ENCODE data around the gene KLHL12. TPM values are rescaled to one million over a fixed set of nuclear protein-coding genes. Genes with fewer than 3 reads are reported as not detected.

The KLHL12 gene
- total RNA-seq, 2 experiments from 2014 or later: 27.8 to 31.7 TPM

GRCh38 chr1:202854787-202855186 lies 72.2 kb downstream of the KLHL12 start:
- Mint-ChIP-seq H3K27me3 (ENCODE audit: low read depth) (peaks cover 7% of the 10 kb centered on the region), H3K36me3 (ENCODE audit: low read depth) (no peaks in the 10 kb centered on the region), H3K4me1 (ENCODE audit: low read depth) (peaks cover 7% of the 10 kb centered on the region), H3K27ac (no peak overlapping the region), H3K4me3 (no peak overlapping the region), H3K9me3 (ENCODE audit: insufficient read depth) (no peaks in the 10 kb centered on the region)
- ChIA-PET CTCF (interaction anchor here (0.9 to 3.8 kb wide), 3 partner anchors 8 to 145 kb away, joined by 3 to 26 read pairs (median 3); no protein-coding TSS in a partner anchor), POLR2A (no interaction called here)
- ATAC-seq (no peak), DNase-seq (no peak)

DNA sequence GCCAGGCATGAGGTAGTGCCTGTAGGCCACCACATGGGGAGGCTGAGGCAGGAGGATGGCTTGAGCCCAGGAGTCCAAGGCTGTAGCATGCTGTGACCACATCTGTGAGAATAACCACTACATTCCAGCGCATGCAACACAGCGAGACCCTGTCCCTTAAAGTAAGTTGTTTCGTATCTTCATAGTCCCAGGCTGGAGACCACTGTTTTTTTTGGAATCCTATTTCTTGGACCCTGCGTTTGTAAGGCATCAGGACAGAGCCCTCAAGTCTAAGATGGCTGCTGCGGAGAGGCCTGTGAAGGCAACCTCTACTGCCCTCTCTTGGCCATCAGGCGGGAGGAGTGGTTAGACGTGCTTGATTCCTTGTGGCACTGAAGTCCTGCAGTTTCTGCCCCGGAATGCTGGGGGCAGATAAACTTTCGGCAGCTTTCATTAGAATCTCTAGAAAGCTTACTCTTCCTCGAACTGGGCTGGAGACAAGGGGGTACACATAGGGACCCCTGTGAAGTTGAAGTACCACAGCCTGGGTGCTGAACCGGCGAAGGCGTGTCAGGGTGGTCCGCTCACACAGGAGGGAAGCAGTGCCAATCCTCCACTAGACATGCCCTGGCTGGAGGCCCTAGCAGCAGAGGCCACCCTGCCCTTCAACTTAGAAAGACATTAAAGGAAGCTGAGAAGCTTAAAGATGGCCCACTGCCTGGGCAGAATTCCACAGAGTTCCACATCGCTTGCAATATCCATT lies 74.7 kb downstream of the KLHL12 start:
- CTCF ChIA-PET: interaction anchor here (0.8 to 3.8 kb wide), 9 partner anchors 10 to 148 kb away, joined by 3 to 26 read pairs (median 4); no protein-coding TSS in a partner anchor
- peak; percentile 89 for ATAC-seq
- Mint-ChIP-seq H3K4me1 (ENCODE audit: low read depth) (peaks cover 13% of the 10 kb centered on the region), H3K27me3 (ENCODE audit: low read depth) (no peaks in the 10 kb centered on the region), H3K36me3 (ENCODE audit: low read depth) (no peaks in the 10 kb centered on the region), H3K27ac (no peak overlapping the region), H3K4me3 (no peak overlapping the region), H3K9me3 (ENCODE audit: insufficient read depth) (no peaks in the 10 kb centered on the region)
- DNase-seq: peak; percentile 70
- POLR2A ChIA-PET: no interaction called here

DNA sequence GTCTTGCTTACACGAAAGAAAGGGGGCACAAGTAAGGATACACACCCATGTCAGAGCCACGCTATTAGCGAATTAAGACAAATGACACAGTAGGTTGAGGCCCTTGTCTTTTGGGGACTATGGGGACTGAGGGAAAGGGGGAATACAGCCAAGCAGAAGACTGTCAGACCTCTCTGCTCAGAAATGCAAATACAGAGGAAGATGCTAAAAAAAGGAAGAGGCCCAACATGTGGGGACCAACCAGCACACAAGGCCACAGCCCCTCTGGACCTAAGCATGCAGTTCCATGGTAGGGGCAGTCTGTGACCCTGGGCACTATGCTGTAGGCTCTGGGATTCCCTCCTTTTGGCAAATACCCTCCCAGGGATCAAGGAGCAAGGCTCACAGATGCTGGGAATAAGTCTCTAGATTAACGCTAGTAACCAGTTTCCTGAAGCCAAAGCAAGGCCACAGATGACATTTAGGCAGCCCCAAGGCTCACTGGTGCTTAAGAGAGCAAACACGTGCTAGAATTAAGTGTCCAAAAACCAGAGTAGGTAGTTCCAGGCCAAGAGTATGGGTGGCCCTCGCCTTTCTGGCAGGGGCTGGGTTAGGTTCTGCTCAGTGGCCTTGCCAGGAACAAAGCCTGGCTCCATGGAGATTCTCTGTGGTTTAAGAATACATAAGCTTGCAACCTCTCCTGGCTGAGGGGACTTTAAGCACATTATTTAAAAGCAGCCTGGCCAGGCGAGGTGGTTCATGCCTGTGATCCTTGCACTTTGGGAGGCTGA lies 76.3 kb downstream of the KLHL12 start:
- POLR2A ChIA-PET: no interaction called here
- peaks cover 3% of the 10 kb centered on the region for H3K27me3 Mint-ChIP-seq (ENCODE audit: low read depth)
- H3K27ac Mint-ChIP-seq: no peak overlapping the region
- no peaks in the 10 kb centered on the region for H3K36me3 Mint-ChIP-seq (ENCODE audit: low read depth)
- ATAC-seq: no peak
- peaks cover 13% of the 10 kb centered on the region for H3K4me1 Mint-ChIP-seq (ENCODE audit: low read depth)
- H3K9me3 Mint-ChIP-seq (ENCODE audit: insufficient read depth): no peaks in the 10 kb centered on the region
- no peak for DNase-seq
- CTCF ChIA-PET: interaction anchor here (0.9 to 3.8 kb wide), 7 partner anchors 12 to 150 kb away, joined by 3 to 26 read pairs (median 4); partner anchors contain the start of gene PCAT6
- H3K4me3 Mint-ChIP-seq: no peak overlapping the region

DNA sequence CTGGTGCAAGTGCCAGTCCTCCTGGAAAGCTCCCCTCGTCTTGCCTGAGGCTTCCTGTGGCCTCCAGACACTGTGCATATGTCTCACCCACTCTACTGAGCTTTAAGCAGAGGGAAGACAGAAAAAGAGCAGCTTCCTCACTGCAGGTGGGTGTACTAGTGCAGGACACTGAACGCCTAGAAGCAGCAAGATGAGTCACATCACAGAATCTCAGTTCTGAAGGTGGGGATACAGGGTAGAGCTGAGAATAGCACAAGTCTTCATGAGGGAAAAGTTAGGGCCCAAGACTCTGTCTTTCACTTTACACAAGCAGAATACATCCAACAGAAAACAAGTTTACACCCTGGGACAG lies 78.9 kb downstream of the KLHL12 start:
- no peak for ATAC-seq
- Mint-ChIP-seq H3K36me3 (ENCODE audit: low read depth) (no peaks in the 10 kb centered on the region), H3K27ac (no peak overlapping the region), H3K4me3 (no peak overlapping the region), H3K4me1 (ENCODE audit: low read depth) (peaks cover 13% of the 10 kb centered on the region), H3K27me3 (ENCODE audit: low read depth) (peaks cover 3% of the 10 kb centered on the region), H3K9me3 (ENCODE audit: insufficient read depth) (no peaks in the 10 kb centered on the region)
- no peak for DNase-seq
- POLR2A ChIA-PET: no interaction called here
- CTCF ChIA-PET: interaction anchor here (1.2 kb wide), 1 partner anchor 129 kb away, joined by 3 read pairs; no protein-coding TSS in a partner anchor

GRCh38 chr1:202844935-202845334 lies 82.1 kb downstream of the KLHL12 start:
- H3K27me3 Mint-ChIP-seq (ENCODE audit: low read depth): peaks cover 3% of the 10 kb centered on the region
- no peaks in the 10 kb centered on the region for H3K36me3 Mint-ChIP-seq (ENCODE audit: low read depth)
- H3K27ac Mint-ChIP-seq: no peak overlapping the region
- H3K4me1 Mint-ChIP-seq (ENCODE audit: low read depth): peaks cover 6% of the 10 kb centered on the region
- DNase-seq: no peak
- ATAC-seq: no peak
- H3K4me3 Mint-ChIP-seq: no peak overlapping the region
- CTCF ChIA-PET: interaction anchor here (0.9 to 1.8 kb wide), 3 partner anchors 10 to 194 kb away, joined by 3 to 6 read pairs (median 3); no protein-coding TSS in a partner anchor
- H3K9me3 Mint-ChIP-seq (ENCODE audit: insufficient read depth): no peaks in the 10 kb centered on the region
- POLR2A ChIA-PET: no interaction called here

DNA sequence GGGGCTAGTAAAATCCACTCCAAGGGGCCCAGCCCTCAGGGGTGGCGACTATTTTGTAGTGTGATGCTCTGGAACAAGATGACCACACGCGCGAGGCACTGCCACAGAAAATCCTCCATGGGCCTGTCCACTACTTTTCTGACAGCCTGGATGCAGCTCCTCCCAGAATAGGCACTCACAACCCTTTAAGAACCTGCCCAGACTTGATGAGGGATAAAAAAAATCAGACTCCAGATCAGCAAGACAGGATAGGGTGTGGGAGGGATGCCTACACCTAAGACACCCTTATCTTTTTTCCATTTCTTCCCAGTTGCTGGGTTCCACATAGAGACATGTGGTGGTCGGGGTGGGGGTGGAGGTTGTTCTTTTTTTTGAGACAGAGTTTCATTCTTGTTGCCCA lies 82.8 kb downstream of the KLHL12 start:
- H3K4me1 Mint-ChIP-seq (ENCODE audit: low read depth): peaks cover 6% of the 10 kb centered on the region
- no peak overlapping the region for H3K4me3 Mint-ChIP-seq
- CTCF ChIA-PET: interaction anchor here (1.8 kb wide), 1 partner anchor 9 kb away, joined by 6 read pairs; no protein-coding TSS in a partner anchor
- ATAC-seq (no peak), DNase-seq (no peak)
- no peak overlapping the region for H3K27ac Mint-ChIP-seq
- no peaks in the 10 kb centered on the region for H3K9me3 Mint-ChIP-seq (ENCODE audit: insufficient read depth)
- POLR2A ChIA-PET: no interaction called here
- peaks cover 3% of the 10 kb centered on the region for H3K27me3 Mint-ChIP-seq (ENCODE audit: low read depth)
- no peaks in the 10 kb centered on the region for H3K36me3 Mint-ChIP-seq (ENCODE audit: low read depth)

DNA sequence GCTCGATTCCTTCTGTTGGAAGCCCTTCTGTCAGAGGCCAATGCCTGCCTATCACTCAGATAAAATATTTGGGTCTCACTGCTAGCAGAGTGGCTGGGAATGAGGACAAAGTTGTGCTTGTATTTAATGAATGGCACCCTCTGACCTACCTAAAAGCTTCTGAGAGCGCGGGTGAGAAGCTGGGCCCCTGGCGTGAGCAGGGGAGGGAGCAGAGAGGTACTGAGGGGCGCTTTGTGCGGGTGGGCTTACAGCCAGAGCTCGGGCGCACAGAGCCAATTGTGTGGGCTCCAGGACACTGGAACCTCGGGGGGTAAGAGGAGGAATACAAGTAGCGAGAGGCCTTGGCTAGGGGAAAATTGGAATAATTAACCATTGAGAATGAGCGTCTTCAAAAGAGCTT lies 84.0 kb downstream of the KLHL12 start:
- H3K27me3 Mint-ChIP-seq (ENCODE audit: low read depth): peaks cover 3% of the 10 kb centered on the region
- H3K27ac Mint-ChIP-seq: no peak overlapping the region
- H3K4me3 Mint-ChIP-seq: no peak overlapping the region

More for the DNA sequence above, 84.0 kb downstream of the KLHL12 start:
- H3K9me3 Mint-ChIP-seq (ENCODE audit: insufficient read depth): no peaks in the 10 kb centered on the region
- H3K36me3 Mint-ChIP-seq (ENCODE audit: low read depth): no peaks in the 10 kb centered on the region
- DNase-seq: no peak
- ChIA-PET POLR2A (no interaction called here), CTCF (no interaction called here)
- H3K4me1 Mint-ChIP-seq (ENCODE audit: low read depth): peaks cover 6% of the 10 kb centered on the region
- no peak for ATAC-seq

Other genes with a start within 250 kb of the KLHL12 start
- not detected for gene SYT2, start 216.8 kb downstream of the KLHL12 start, total RNA-seq
- 10 to 100 TPM; 47.6 to 52.2 TPM for gene KDM5B, start 118.8 kb downstream of the KLHL12 start, total RNA-seq
- gene PCAT6, start 116.3 kb downstream of the KLHL12 start, total RNA-seq: under 1 TPM in 1 of 2 experiments, not detected in 1; 0.83 TPM
- gene RABIF, start 38.1 kb downstream of the KLHL12 start, total RNA-seq: 10 to 100 TPM; 13.6 TPM
- 10 to 100 TPM; 60.8 to 70.7 TPM for gene ADIPOR1, start 31.1 kb upstream of the KLHL12 start, total RNA-seq
- gene CYB5R1, start 40.0 kb upstream of the KLHL12 start, total RNA-seq: 10 to 100 TPM; 17.0 to 19.1 TPM
- gene TMEM183A, start 80.1 kb upstream of the KLHL12 start, total RNA-seq: 10 to 100 TPM; 78.3 to 81.3 TPM
- 10 to 100 TPM; 31.9 to 32.0 TPM for gene PPFIA4, start 99.3 kb upstream of the KLHL12 start, total RNA-seq
- not detected for gene MYOG, start 158.8 kb upstream of the KLHL12 start, total RNA-seq
- gene ADORA1, start 200.5 kb upstream of the KLHL12 start, total RNA-seq: not detected
- not detected for gene MYBPH, start 248.6 kb upstream of the KLHL12 start, total RNA-seq